ENCODE results near the gene CHAD. TPM values are rescaled to one million over a fixed set of nuclear protein-coding genes. Genes with fewer than 3 reads are reported as not detected.

Gene CHAD
- total and polyA plus RNA-seq, 4 donors: 0.14 to 0.37 (median 0.35) TPM; not detected in 1

DNA sequence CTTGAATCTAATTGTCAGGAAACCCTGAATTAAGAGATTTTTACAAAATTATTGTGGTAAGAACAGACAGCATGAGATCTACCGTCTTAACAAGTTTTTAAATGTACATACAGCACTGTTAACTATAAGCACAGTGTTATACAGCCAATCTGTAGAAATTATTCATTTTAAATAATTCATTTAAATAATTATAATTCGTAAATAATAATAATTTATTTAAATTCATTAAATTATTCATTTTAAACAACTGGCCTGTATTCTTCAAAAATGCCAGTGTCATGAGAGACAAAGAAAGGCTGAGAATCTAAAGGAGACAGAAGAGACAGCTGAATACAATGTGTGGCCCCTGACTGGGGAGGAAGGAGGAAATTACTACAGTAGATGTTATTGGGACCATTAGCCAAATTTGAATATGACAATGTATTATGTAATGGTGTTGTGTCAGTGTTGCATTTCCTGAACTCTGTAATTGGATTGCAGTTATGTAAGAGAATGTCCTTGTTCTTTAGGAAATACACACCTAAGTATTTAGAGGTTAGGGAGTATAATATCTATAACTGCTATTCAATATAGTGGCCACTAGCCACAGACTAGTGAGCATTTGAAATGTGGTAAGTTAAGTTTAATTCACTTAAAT, 12.3 kb upstream of the CHAD start:
- H3K36me3 ChIP-seq (ENCODE audit: control insufficient read depth in 4 of 4, insufficient read depth in 4 of 4, low read length in 4 of 4): peaks cover 6 to 32% (median 9%) of the 10 kb centered on the region in 4 donors
- ATAC-seq (ENCODE audit: insufficient read depth, low FRiP score): no peak
- H3K4me3 ChIP-seq: no peak overlapping the region
- DNase-seq: no peak
- H3K9ac ChIP-seq (ENCODE audit: insufficient read depth in 1 of 2, low read length in 2 of 2): no peak overlapping the region
- H3K27me3 ChIP-seq (ENCODE audit: control insufficient read depth in 3 of 3, insufficient read depth in 3 of 3, low read length in 2 of 3): peaks cover 0 to 6% (median 0%) of the 10 kb centered on the region in 3 donors
- no peak overlapping the region for H3K27ac ChIP-seq (ENCODE audit: low read depth in 1 of 2, low read length in 1 of 2)
- TF ChIP-seq, protein P1, sequence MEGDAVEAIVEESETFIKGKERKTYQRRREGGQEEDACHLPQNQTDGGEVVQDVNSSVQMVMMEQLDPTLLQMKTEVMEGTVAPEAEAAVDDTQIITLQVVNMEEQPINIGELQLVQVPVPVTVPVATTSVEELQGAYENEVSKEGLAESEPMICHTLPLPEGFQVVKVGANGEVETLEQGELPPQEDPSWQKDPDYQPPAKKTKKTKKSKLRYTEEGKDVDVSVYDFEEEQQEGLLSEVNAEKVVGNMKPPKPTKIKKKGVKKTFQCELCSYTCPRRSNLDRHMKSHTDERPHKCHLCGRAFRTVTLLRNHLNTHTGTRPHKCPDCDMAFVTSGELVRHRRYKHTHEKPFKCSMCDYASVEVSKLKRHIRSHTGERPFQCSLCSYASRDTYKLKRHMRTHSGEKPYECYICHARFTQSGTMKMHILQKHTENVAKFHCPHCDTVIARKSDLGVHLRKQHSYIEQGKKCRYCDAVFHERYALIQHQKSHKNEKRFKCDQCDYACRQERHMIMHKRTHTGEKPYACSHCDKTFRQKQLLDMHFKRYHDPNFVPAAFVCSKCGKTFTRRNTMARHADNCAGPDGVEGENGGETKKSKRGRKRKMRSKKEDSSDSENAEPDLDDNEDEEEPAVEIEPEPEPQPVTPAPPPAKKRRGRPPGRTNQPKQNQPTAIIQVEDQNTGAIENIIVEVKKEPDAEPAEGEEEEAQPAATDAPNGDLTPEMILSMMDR (IDR thresholded peaks at IDR 0.05; ENCODE audit: control extremely low read depth, extremely low read depth): no peak
- no peaks in the 10 kb centered on the region for H3K9me3 ChIP-seq (ENCODE audit: control insufficient read depth in 4 of 4, insufficient read depth in 3 of 4, low read length in 3 of 4)
- 79 to 91% methylated on average over 2 of the region's 2 CpGs for WGBS, 2 donors
- peaks cover 0 to 12% (median 6%) of the 10 kb centered on the region in 5 donors for H3K4me1 ChIP-seq (ENCODE audit: control insufficient read depth in 5 of 5, insufficient read depth in 5 of 5, low read length in 5 of 5)

DNA sequence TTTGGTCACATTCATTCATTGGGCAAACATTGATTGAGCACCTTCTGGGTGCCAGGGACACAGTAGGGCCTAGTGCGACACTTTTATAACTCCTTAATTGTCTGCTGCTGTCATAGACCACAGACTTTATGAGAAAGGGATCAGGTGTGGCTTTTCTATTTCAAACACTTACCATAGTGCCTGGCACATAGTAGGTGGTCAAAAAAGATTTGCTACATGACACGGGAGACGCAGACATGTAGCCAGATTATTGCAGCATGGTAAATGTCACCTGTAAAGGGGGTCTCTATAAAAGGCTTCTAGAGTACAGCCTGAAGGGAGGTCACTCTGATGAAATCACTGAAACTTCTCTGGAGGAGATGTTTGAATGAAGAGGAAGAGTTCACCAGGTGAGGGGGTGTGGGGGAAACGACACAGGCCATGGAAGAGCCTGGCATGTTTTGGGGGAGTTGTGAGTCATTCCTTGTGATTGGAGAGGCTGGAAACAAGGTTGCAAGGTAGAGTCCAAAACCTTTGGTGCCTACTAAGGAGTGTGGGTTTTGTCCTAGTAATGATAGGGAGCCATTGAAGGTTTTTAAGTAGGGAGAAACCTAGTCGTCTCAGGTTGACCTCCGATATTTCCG, 11.6 kb upstream of the CHAD start:
- DNase-seq (peak in 1 of 3 donors; percentile 2), ATAC-seq (ENCODE audit: insufficient read depth, low FRiP score) (no peak)
- peaks cover 0 to 6% (median 0%) of the 10 kb centered on the region in 3 donors for H3K27me3 ChIP-seq (ENCODE audit: control insufficient read depth in 3 of 3, insufficient read depth in 3 of 3, low read length in 2 of 3)
- H3K9ac ChIP-seq (ENCODE audit: insufficient read depth in 1 of 2, low read length in 2 of 2): no peak overlapping the region
- H3K27ac ChIP-seq (ENCODE audit: low read depth in 1 of 2, low read length in 1 of 2): no peak overlapping the region
- TF ChIP-seq, protein P1 (IDR thresholded peaks at IDR 0.05; ENCODE audit: control extremely low read depth, extremely low read depth): no peak
- peaks cover 0 to 12% (median 6%) of the 10 kb centered on the region in 5 donors for H3K4me1 ChIP-seq (ENCODE audit: control insufficient read depth in 5 of 5, insufficient read depth in 5 of 5, low read length in 5 of 5)
- no peaks in the 10 kb centered on the region for H3K9me3 ChIP-seq (ENCODE audit: control insufficient read depth in 4 of 4, insufficient read depth in 3 of 4, low read length in 3 of 4)
- 87 to 89% methylated on average over 7 of the region's 7 CpGs for WGBS, 2 donors
- H3K36me3 ChIP-seq (ENCODE audit: control insufficient read depth in 4 of 4, insufficient read depth in 4 of 4, low read length in 4 of 4): peaks cover 3 to 26% (median 7%) of the 10 kb centered on the region in 4 donors
- no peak overlapping the region for H3K4me3 ChIP-seq

DNA sequence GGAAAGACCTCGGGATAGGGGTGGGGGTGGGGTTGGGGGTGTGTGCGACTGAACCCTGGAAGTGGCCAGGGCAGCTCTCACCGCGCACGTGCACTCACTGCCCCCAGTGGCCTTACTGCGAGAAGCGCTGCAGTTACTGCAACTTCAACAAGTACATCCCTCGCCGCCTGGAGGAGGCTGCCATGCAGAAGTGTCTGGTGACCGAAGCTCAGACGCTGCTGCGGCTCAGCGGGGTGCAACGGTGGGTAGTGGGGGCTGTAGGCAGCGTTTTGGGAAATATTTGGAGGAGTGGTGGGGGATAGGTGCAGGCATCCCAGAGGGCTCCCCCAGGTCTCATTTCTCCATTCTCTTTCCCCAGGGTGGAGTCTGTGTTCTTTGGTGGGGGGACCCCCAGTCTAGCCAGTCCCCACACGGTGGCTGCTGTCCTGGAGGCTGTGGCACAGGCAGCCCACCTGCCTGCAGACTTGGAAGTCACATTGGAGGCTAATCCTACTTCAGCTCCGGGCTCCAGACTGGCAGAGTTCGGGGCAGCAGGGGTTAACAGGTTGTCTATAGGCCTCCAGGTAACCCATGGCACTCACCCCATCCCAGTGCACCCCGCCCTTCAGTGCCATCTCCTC, 11.0 kb upstream of the CHAD start:
- TF ChIP-seq, protein P1 (IDR thresholded peaks at IDR 0.05; ENCODE audit: control extremely low read depth, extremely low read depth): peak; percentile 6
- peak overlapping the region in 1 of 2 donors; percentile 95 for H3K27ac ChIP-seq (ENCODE audit: low read depth in 1 of 2, low read length in 1 of 2)

More for the DNA sequence above, 11.0 kb upstream of the CHAD start:
- Histone ChIP-seq H3K27me3 (ENCODE audit: control insufficient read depth in 3 of 3, insufficient read depth in 3 of 3, low read length in 2 of 3) (peaks cover 0 to 6% (median 0%) of the 10 kb centered on the region in 3 donors), H3K4me3 (peak overlapping the region; percentile 88), H3K4me1 (ENCODE audit: control insufficient read depth in 5 of 5, insufficient read depth in 5 of 5, low read length in 5 of 5) (peaks cover 0 to 12% (median 6%) of the 10 kb centered on the region in 5 donors), H3K9ac (ENCODE audit: insufficient read depth in 1 of 2, low read length in 2 of 2) (peak overlapping the region in 1 of 2 donors; percentile 59), H3K36me3 (ENCODE audit: control insufficient read depth in 4 of 4, insufficient read depth in 4 of 4, low read length in 4 of 4) (peaks cover 0 to 22% (median 5%) of the 10 kb centered on the region in 4 donors), H3K9me3 (ENCODE audit: control insufficient read depth in 4 of 4, insufficient read depth in 3 of 4, low read length in 3 of 4) (no peaks in the 10 kb centered on the region)
- DNase-seq (peak; percentile 84 to 86 (median 86)), ATAC-seq (ENCODE audit: insufficient read depth, low FRiP score) (peak; percentile 42)
- WGBS, 2 donors: 15 to 17% methylated on average over 19 of the region's 19 CpGs

All from lung (tissue), 12 donors.